Neuronal stem cell (in vitro differentiated cells): Measurements from ENCODE around the gene FAM118A.
"Not testable (repeated sequence)": the region's sequence is repeated elsewhere in the genome, so short reads cannot be mapped to it uniquely, and the experiment has no call there.

Experiments used
- DNase-seq: peaks from one replicate; pipeline ENCODE4 v3.0.0-alpha.2; 2013; ENCODE audit warnings: low spot score
- H2AFZ ChIP-seq: one replicate; pipeline ENCODE4 v1.6.1; 2013; ENCODE audit warnings: mild to moderate bottlenecking, low read length, inconsistent platforms
- H2AK5ac ChIP-seq: 2 replicates; pipeline ENCODE4 v1.6.1; 2013; ENCODE audit warnings: low read depth, mild to moderate bottlenecking, inconsistent platforms, low read length, moderate library complexity, mixed read lengths
- H2BK120ac ChIP-seq: 2 replicates; pipeline ENCODE4 v1.6.1; 2013; ENCODE audit warnings: low read depth, mild to moderate bottlenecking, inconsistent platforms, low read length, moderate library complexity, mixed read lengths
- H2BK12ac ChIP-seq: one replicate; pipeline ENCODE4 v1.6.1; 2013; ENCODE audit warnings: low read length, inconsistent platforms
- H2BK15ac ChIP-seq: 2 replicates; pipeline ENCODE4 v1.6.1; 2013; ENCODE audit warnings: mild to moderate bottlenecking, low read length, inconsistent platforms, mixed read lengths
- H2BK5ac ChIP-seq: one replicate; pipeline ENCODE4 v1.6.1; 2013; ENCODE audit warnings: inconsistent platforms, mild to moderate bottlenecking, low read length, moderate library complexity
- H3K14ac ChIP-seq: one replicate; pipeline ENCODE4 v1.6.1; 2013; ENCODE audit warnings: low read length, inconsistent platforms
- H3K18ac ChIP-seq: 2 replicates; pipeline ENCODE4 v1.6.1; 2013; ENCODE audit warnings: low read length, inconsistent platforms
- H3K23ac ChIP-seq: 2 replicates; pipeline ENCODE4 v1.6.1; 2013; ENCODE audit warnings: low read depth, mild to moderate bottlenecking, mixed read lengths, low read length, inconsistent platforms; ENCODE audit not compliant: poor library complexity
- H3K27ac ChIP-seq: replicated peaks from 3 replicates; pipeline ENCODE4 v1.5.1; 2013; ENCODE audit warnings: low read length, inconsistent platforms
- H3K27me3 ChIP-seq, 3 experiments: 2 replicates each; pipeline ENCODE4 v1.6.1; 2013; ENCODE audit warnings: low read length in 3 of 3, mild to moderate bottlenecking in 2 of 3, inconsistent platforms in 1 of 3, low read depth in 1 of 3, mixed read lengths in 1 of 3, moderate library complexity in 1 of 3; ENCODE audit not compliant: control insufficient read depth in 3 of 3, insufficient read depth in 3 of 3
- H3K36me3 ChIP-seq, 2 donors: replicated peaks in 1 of 2; 2 replicates each; pipeline ENCODE4 v1.6.1; 2013; ENCODE audit warnings: low read length in 2 of 2; ENCODE audit not compliant: control insufficient read depth in 2 of 2, insufficient read depth in 2 of 2
- H3K4ac ChIP-seq: 2 replicates; pipeline ENCODE4 v1.6.1; 2013; ENCODE audit warnings: inconsistent platforms, mild to moderate bottlenecking, low read length, moderate library complexity
- H3K4me1 ChIP-seq, 2 donors: 1 replicate in 1 of 2; 2 replicates in 1 of 2; pipeline ENCODE4 v1.6.1; 2013; ENCODE audit warnings: low read length in 2 of 2, low read depth in 1 of 2; ENCODE audit not compliant: control insufficient read depth in 2 of 2, insufficient read depth in 1 of 2
- H3K4me2 ChIP-seq: one replicate; pipeline ENCODE4 v1.6.1; 2013; ENCODE audit warnings: mild to moderate bottlenecking, low read length, inconsistent platforms; ENCODE audit not compliant: insufficient read depth, poor library complexity, severe bottlenecking
- H3K4me3 ChIP-seq, 2 donors: 2 replicates each; pipeline ENCODE4 v1.5.1; 2013; ENCODE audit warnings: low read length in 2 of 2, mild to moderate bottlenecking in 2 of 2, inconsistent platforms in 1 of 2, moderate library complexity in 1 of 2
- H3K79me1 ChIP-seq: one replicate; pipeline ENCODE4 v1.6.1; 2013; ENCODE audit warnings: low read depth, mild to moderate bottlenecking, inconsistent platforms, low read length, moderate library complexity
- H3K9ac ChIP-seq: one replicate; pipeline ENCODE4 v1.6.1; 2013; ENCODE audit warnings: mild to moderate bottlenecking, low read depth, low read length, inconsistent platforms; ENCODE audit not compliant: poor library complexity
- H3K9me3 ChIP-seq, 2 donors: replicated peaks in 1 of 2; 2 replicates each; pipeline versions ENCODE3 to v1.6.1; 2013; ENCODE audit warnings: low read length in 2 of 2, mild to moderate bottlenecking in 2 of 2, inconsistent platforms in 1 of 2, low read depth in 1 of 2, mixed read lengths in 1 of 2, moderate library complexity in 1 of 2; ENCODE audit not compliant: control insufficient read depth in 2 of 2, insufficient read depth in 1 of 2
- H4K8ac ChIP-seq: one replicate; pipeline ENCODE4 v1.6.1; 2013; ENCODE audit warnings: low read depth, mild to moderate bottlenecking, inconsistent platforms, low read length, moderate library complexity
- H4K91ac ChIP-seq: one replicate; pipeline ENCODE4 v1.6.1; 2013; ENCODE audit warnings: low read length, low read depth, mild to moderate bottlenecking, inconsistent platforms; ENCODE audit not compliant: poor library complexity
- WGBS, 2 donors: extraction: QIAGEN DNeasy Blood & Tissue Kit; methylation state at CpG; one replicate each; pipeline ENCODE4 v1.1.7; 2013; ENCODE audit warnings: missing lambda C conversion rate in 2 of 2, mixed read lengths in 1 of 2; ENCODE audit not compliant: insufficient read length in 2 of 2, insufficient replicate concordance in 1 of 2; ENCODE audit errors: extremely low coverage in 2 of 2; 5-methylcytosine and 5-hydroxymethylcytosine counted together

The FAM118A gene

DNA sequence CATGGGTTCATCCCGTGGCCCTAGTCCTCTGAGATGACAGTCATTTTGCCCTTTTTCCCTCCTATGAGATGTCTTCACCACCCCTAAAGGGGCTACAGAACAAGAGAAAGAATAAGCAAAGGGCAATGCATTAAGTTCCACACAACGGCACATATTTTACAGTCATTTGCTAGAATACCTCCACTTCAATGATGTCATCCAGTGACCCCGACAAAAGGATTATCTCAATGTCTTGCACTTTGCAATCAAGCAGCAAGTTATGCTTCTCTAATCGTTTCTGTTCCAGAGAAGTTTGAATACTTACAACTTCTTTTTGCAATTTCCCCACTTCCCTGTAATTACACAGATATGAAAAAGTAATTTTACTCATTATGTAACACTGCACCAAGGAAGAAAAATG, 49.9 kb downstream of the FAM118A start:
- H2AFZ ChIP-seq: no peak overlapping the region
- H2AK5ac ChIP-seq: no peak overlapping the region
- no peak overlapping the region for H3K9ac ChIP-seq
- H2BK12ac ChIP-seq: no peak overlapping the region
- H2BK120ac ChIP-seq: no peak overlapping the region
- H3K4me1 ChIP-seq: no peaks in the 10 kb centered on the region
- no peak overlapping the region for H3K4me2 ChIP-seq
- no peak overlapping the region for H2BK5ac ChIP-seq
- H4K91ac ChIP-seq: no peak overlapping the region
- no peak overlapping the region for H3K18ac ChIP-seq
- peaks cover 0 to 4% (median 0%) of the 10 kb centered on the region in 3 experiments for H3K27me3 ChIP-seq
- no peak overlapping the region for H2BK15ac ChIP-seq
- H3K36me3 ChIP-seq: no peaks in the 10 kb centered on the region
- no peak for DNase-seq
- H3K4me3 ChIP-seq: no peak overlapping the region
- H3K79me1 ChIP-seq: no peaks in the 10 kb centered on the region
- no peak overlapping the region for H3K23ac ChIP-seq
- no peak overlapping the region for H3K14ac ChIP-seq
- H3K27ac ChIP-seq: no peak overlapping the region
- H4K8ac ChIP-seq: no peak overlapping the region
- WGBS, 2 donors: no CpG with 5 or more reads among the region's 4 CpGs
- H3K4ac ChIP-seq: no peak overlapping the region
- no peaks in the 10 kb centered on the region for H3K9me3 ChIP-seq

DNA sequence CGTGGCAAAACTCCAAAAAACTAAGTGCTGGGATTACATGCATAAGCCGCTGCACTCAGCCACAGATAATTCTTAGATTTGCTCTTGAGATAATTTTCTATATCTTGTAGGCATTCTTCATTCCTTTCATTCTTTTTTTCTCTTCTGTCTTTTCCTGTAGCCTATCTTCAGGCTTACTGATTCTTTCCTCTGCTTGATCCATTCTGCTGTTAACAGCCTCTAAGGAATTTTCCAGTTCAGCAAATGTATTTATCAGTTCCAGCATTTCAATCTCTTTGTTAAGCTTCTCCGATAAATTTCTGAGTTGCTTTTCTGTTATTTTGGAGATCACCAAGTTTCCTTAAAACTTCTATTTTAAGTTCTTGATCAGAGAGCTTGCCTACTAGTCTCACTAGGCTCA, 57.0 kb downstream of the FAM118A start:
- H3K9ac ChIP-seq: no peak overlapping the region
- H2AK5ac ChIP-seq: no peak overlapping the region
- H2AFZ ChIP-seq: no peak overlapping the region
- WGBS, 2 donors: no CpG with 5 or more reads among the region's 3 CpGs
- no peak overlapping the region for H4K8ac ChIP-seq
- H3K9me3 ChIP-seq: peaks cover 0 to 2% of the 10 kb centered on the region in 2 donors
- no peak overlapping the region for H3K4ac ChIP-seq
- H3K36me3 ChIP-seq: no peaks in the 10 kb centered on the region
- H2BK15ac ChIP-seq: no peak overlapping the region
- H3K14ac ChIP-seq: no peak overlapping the region
- DNase-seq: no peak
- no peak overlapping the region for H3K23ac ChIP-seq
- H3K18ac ChIP-seq: no peak overlapping the region
- no peak overlapping the region for H3K27ac ChIP-seq
- no peak overlapping the region for H3K4me3 ChIP-seq
- no peak overlapping the region for H2BK120ac ChIP-seq
- no peak overlapping the region for H2BK5ac ChIP-seq
- no peak overlapping the region for H2BK12ac ChIP-seq
- H3K4me2 ChIP-seq: no peak overlapping the region
- H3K27me3 ChIP-seq: peaks cover 0 to 7% (median 0%) of the 10 kb centered on the region in 3 experiments
- H3K79me1 ChIP-seq: no peaks in the 10 kb centered on the region
- H4K91ac ChIP-seq: no peak overlapping the region
- no peaks in the 10 kb centered on the region for H3K4me1 ChIP-seq

GRCh38 chr22:45373592-45373991, 63.9 kb downstream of the FAM118A start:
- not testable (repeated sequence) for H2BK15ac ChIP-seq, H3K9ac ChIP-seq, H3K4ac ChIP-seq, H2BK12ac ChIP-seq, H4K8ac ChIP-seq, H3K4me3 ChIP-seq, H2BK5ac ChIP-seq, H3K4me1 ChIP-seq, H3K27me3 ChIP-seq, H3K27ac ChIP-seq, H3K9me3 ChIP-seq, H3K14ac ChIP-seq, H3K23ac ChIP-seq, DNase-seq, H4K91ac ChIP-seq, H3K18ac ChIP-seq, H2BK120ac ChIP-seq, H3K79me1 ChIP-seq, H2AK5ac ChIP-seq, H3K36me3 ChIP-seq, H2AFZ ChIP-seq, H3K4me2 ChIP-seq
- no CpG with 5 or more reads among the region's 3 CpGs for WGBS, 2 donors

DNA sequence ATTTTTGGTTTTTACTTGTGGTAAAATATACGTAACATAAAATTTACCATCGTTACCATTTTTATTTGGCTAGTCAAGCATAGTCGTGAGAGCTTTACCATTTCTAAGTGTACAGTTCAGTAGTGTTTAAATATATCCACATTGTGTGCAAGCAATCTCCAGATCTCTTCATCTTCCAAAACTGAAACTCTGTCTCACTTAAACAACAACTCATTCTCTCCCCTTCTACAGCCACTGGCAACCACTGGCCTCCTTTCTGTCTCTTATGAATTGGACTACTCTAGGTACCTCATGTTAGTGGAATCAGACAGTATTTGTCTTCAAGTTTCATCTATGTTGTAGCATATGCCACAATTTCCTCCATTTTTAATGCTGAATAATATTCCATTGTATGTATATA, 66.3 kb downstream of the FAM118A start:
- Histone ChIP-seq H3K4me1 (no peaks in the 10 kb centered on the region), H4K8ac (no peak overlapping the region)

More for the DNA sequence above, 66.3 kb downstream of the FAM118A start:
- Histone ChIP-seq H3K36me3 (no peaks in the 10 kb centered on the region), H2BK5ac (no peak overlapping the region), H3K14ac (no peak overlapping the region), H4K91ac (no peak overlapping the region), H2BK120ac (no peak overlapping the region), H3K4ac (no peak overlapping the region), H2AK5ac (no peak overlapping the region), H3K27me3 (peaks cover 0 to 5% (median 0%) of the 10 kb centered on the region in 3 experiments), H2BK12ac (no peak overlapping the region), H2AFZ (no peak overlapping the region), H3K4me3 (no peak overlapping the region), H3K18ac (no peak overlapping the region), H3K23ac (no peak overlapping the region), H3K9me3 (peaks cover 1 to 2% of the 10 kb centered on the region in 2 donors), H2BK15ac (no peak overlapping the region), H3K9ac (no peak overlapping the region), H3K27ac (no peak overlapping the region), H3K79me1 (no peaks in the 10 kb centered on the region), H3K4me2 (no peak overlapping the region)
- DNase-seq: no peak
- no CpG with 5 or more reads among the region's 3 CpGs for WGBS, 2 donors
